Measurements from ENCODE around the gene UBE2E1. TPM values are rescaled to one million over a fixed set of nuclear protein-coding genes. Genes with fewer than 3 reads are reported as not detected.

UBE2E1 gene
- total and polyA plus RNA-seq, 8 donors = 89.1 to 214 (median 186) TPM

DNA sequence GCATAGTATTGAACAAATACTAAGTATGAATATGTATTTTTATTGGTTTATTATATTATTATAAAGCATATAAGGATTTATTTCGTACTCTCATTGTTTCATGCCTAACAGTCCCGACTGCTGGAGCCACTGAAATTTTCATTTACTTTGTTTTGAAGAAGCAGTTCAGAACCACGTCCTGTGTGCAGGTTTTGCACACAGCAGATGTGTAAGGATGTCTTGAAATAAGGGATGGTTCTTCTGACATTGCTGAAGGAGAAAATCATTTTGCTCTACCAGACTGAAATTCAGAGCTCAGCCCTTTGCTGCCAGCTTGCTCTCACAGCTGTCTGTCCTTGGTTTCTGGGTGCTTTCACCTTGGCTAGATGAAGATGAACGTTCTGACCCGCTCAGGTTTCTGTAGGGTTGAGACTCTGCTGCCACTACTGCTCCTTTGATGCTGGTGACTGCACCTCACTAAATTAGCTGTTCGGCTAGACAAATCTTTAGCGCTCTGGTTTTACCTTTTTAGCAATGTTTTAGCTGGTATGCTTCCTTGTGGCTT is 54.2 kb downstream of the UBE2E1 start:
- Histone ChIP-seq H3K36me3 (peaks cover 0 to 7% of the 10 kb centered on the region in 2 donors), H3K27me3 (no peaks in the 10 kb centered on the region), H3K27ac (no peak overlapping the region), H3K4me3 (no peak overlapping the region), H3K4me1 (peaks cover 20 to 53% of the 10 kb centered on the region in 2 donors), H3K9me3 (no peaks in the 10 kb centered on the region)
- DNase-seq (no peak), ATAC-seq (no peak)
- TF ChIP-seq, protein P1, sequence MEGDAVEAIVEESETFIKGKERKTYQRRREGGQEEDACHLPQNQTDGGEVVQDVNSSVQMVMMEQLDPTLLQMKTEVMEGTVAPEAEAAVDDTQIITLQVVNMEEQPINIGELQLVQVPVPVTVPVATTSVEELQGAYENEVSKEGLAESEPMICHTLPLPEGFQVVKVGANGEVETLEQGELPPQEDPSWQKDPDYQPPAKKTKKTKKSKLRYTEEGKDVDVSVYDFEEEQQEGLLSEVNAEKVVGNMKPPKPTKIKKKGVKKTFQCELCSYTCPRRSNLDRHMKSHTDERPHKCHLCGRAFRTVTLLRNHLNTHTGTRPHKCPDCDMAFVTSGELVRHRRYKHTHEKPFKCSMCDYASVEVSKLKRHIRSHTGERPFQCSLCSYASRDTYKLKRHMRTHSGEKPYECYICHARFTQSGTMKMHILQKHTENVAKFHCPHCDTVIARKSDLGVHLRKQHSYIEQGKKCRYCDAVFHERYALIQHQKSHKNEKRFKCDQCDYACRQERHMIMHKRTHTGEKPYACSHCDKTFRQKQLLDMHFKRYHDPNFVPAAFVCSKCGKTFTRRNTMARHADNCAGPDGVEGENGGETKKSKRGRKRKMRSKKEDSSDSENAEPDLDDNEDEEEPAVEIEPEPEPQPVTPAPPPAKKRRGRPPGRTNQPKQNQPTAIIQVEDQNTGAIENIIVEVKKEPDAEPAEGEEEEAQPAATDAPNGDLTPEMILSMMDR (IDR thresholded peaks at IDR 0.05) = no peak
- intact Hi-C loops (cut with DNase I) = no loop called here

DNA sequence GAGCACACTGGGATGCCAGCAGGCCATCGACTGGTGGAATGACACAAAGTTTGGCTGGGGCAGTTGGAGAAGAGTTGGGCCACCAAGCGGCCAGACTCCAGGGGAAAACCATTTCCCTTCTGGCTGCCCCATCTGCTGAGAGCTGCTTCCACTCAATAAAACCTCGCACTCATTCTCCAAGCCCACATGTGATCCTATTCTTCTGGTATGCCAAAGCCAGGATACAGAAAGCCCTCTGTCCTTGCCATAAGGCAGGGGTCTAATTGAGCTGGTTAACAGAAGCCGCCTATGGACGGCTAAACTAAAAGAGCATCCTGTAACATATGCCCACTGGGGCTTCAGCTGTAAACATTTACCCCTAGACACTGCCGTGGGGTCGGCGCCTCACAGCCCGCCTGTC is 55.9 kb downstream of the UBE2E1 start:
- H3K9me3 ChIP-seq = no peaks in the 10 kb centered on the region
- intact Hi-C loops (cut with DNase I) = no loop called here
- H3K27ac ChIP-seq = no peak overlapping the region
- H3K4me1 ChIP-seq = peaks cover 22 to 69% of the 10 kb centered on the region in 2 donors
- H3K36me3 ChIP-seq = peaks cover 0 to 7% of the 10 kb centered on the region in 2 donors
- DNase-seq (no peak), ATAC-seq (no peak)
- no peak overlapping the region for H3K4me3 ChIP-seq
- TF ChIP-seq, protein P1 (IDR thresholded peaks at IDR 0.05) = no peak
- no peaks in the 10 kb centered on the region for H3K27me3 ChIP-seq

DNA sequence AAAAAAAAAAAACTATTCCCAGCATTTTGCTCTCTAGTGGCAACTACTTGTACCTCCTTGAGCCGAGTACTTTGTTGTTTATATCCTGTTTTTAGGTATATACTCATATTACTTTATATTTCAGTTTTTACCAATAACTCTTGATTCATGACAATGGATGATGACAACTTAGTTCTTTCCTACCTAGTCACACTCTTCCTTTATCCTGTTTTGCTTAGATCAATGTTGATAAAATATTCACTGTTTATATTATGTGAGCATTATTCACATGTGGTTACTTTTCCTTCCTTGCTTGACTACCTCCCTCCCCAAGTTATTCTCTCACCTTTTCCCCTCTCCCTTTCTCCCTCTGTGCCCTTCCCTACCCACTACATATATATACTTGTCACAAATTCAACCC is 57.3 kb downstream of the UBE2E1 start:
- TF ChIP-seq, protein P1 (IDR thresholded peaks at IDR 0.05) = no peak

DNA sequence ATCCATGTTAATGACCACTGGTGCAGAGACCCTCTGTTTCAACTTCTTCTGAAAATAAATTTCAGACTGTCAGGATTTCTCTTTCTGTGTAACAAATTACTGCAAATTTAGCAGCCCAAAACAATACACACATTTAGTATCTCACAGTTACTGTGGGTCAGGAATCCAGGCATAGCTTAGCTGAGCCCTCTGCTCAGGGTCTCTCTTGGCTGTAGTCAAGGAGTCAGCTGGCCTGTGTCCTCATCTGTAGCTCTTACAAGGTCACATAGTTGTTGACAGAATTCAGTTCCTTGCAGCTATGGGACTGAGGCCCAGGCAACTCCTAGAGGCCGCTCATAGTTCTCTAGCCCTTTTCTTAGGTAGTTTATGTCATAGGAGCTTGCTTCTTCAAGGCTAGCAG is 59.2 kb downstream of the UBE2E1 start:
- Histone ChIP-seq H3K4me1 (peaks cover 8 to 48% of the 10 kb centered on the region in 2 donors), H3K4me3 (no peak overlapping the region), H3K27me3 (no peaks in the 10 kb centered on the region), H3K9me3 (no peaks in the 10 kb centered on the region), H3K27ac (no peak overlapping the region), H3K36me3 (peaks cover 0 to 7% of the 10 kb centered on the region in 2 donors)
- intact Hi-C loops (cut with DNase I) = no loop called here
- DNase-seq (no peak), ATAC-seq (no peak)
- TF ChIP-seq, protein P1 (IDR thresholded peaks at IDR 0.05) = no peak

More for the DNA sequence above, 57.3 kb downstream of the UBE2E1 start:
- peaks cover 16 to 61% of the 10 kb centered on the region in 2 donors for H3K4me1 ChIP-seq
- intact Hi-C loops (cut with DNase I) = no loop called here
- DNase-seq = no peak
- H3K9me3 ChIP-seq = no peaks in the 10 kb centered on the region
- H3K4me3 ChIP-seq = no peak overlapping the region
- no peak overlapping the region for H3K27ac ChIP-seq
- no peak for ATAC-seq
- H3K27me3 ChIP-seq = no peaks in the 10 kb centered on the region
- peaks cover 0 to 7% of the 10 kb centered on the region in 2 donors for H3K36me3 ChIP-seq

DNA sequence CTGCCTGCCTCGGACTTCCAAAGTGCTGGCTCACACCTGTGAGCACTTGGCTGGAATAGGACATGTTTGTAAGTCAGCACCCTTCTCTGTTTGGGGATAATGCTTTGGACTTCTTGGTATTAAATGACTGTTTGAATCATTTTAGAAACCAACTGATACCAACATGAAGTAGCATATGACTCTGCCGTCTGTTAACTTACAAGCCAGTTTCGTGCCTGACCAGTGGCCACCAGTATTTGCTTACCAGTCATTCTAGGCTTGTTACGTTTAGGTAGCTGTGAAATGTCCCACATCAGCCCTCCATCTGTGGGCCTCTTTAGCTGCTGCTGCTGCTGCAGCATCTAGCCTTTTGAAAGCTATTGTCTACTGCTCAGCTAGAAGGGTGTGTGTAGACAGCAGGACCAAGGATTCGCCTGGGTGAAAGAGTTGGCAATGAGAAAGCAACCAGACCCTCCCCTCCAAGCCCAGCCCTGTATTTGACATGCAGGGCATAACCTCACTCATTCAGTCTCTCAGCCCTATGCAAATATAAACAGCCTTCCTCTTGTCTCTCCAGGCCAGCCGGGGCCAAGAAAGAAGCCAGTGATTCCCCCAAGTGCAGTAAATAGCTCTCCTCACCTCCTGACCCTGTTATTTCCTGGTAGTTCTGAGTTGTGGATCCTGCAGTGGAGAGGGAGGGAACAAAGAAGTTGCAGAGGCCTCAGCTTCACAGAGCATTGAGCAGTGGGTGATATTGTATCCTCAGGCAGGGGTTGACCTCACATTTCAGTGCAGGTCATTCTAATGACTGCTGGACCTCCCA is 60.0 kb downstream of the UBE2E1 start:
- intact Hi-C loops (cut with DNase I) = no loop called here
- DNase-seq = peak in 1 of 4 donors; percentile 29

More for the DNA sequence above, 60.0 kb downstream of the UBE2E1 start:
- H3K4me1 ChIP-seq = peaks cover 8 to 45% of the 10 kb centered on the region in 2 donors
- no peaks in the 10 kb centered on the region for H3K9me3 ChIP-seq
- H3K36me3 ChIP-seq = peaks cover 0 to 7% of the 10 kb centered on the region in 2 donors
- H3K27ac ChIP-seq = peak overlapping the region in 1 of 2 donors; percentile 28
- TF ChIP-seq, protein P1 (IDR thresholded peaks at IDR 0.05) = no peak
- peak; percentile 82 for ATAC-seq
- H3K4me3 ChIP-seq = no peak overlapping the region
- no peaks in the 10 kb centered on the region for H3K27me3 ChIP-seq

Data from left lung (tissue), 10 donors.